ENCODE data around the gene TMEM209. TPM values are rescaled to one million over a fixed set of nuclear protein-coding genes. Genes with fewer than 3 reads are reported as not detected.
"Not testable (repeated sequence)": the region's sequence is repeated elsewhere in the genome, so short reads cannot be mapped to it uniquely, and the experiment has no call there.

Gene TMEM209
- total RNA-seq, 3 donors from 2014 or later (not counting 1 experiment from before 2014, with no cell fraction given): 26.3 to 31.0 (median 30.4) TPM

DNA sequence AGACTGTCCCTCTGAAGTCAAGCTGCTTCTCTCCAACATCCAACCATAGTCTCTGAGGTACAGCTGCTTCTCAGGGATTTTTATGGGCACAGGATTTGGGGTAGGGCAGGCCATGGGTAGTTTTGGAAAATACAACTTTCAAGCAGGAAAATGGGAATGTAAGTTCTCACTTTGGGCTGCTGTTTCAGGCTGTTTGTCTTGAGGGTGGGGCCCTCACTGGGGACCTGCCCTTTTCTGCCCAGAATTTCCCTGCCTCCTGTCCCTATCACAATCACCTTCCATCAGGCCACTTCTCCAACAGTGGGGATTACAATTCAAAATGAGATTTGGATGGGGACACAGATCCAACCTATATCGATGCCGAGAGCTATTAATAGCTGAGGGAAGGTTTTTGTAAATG lies 27.0 kb upstream of the TMEM209 start:
- H3K27ac Mint-ChIP-seq: no peak overlapping the region
- no peaks in the 10 kb centered on the region for H3K4me1 Mint-ChIP-seq
- no peak overlapping the region for H3K27ac ChIP-seq (ENCODE audit: low read length)
- intact Hi-C loops (cut with micrococcal nuclease): no loop called here
- H3K36me3 ChIP-seq (ENCODE audit: control insufficient read depth, insufficient read depth, low read length): no peaks in the 10 kb centered on the region
- H3K27me3 Mint-ChIP-seq (ENCODE audit: low read depth in 2 of 2): peaks cover 5 to 12% of the 10 kb centered on the region in 2 donors
- no CpG with 5 or more reads among the region's 2 CpGs for WGBS (ENCODE audit: insufficient coverage)
- H3K9me3 Mint-ChIP-seq: no peaks in the 10 kb centered on the region
- no peaks in the 10 kb centered on the region for H3K27me3 ChIP-seq (ENCODE audit: control insufficient read depth, insufficient read depth, low read length)
- ATAC-seq (no peak), DNase-seq (no peak)
- no peaks in the 10 kb centered on the region for H3K4me1 ChIP-seq (ENCODE audit: control insufficient read depth, insufficient read depth, low read length)
- H3K9me3 ChIP-seq (ENCODE audit: control insufficient read depth, insufficient read depth, low read length): no peaks in the 10 kb centered on the region
- no peak overlapping the region for H3K4me3 Mint-ChIP-seq
- TF ChIP-seq, protein P1, sequence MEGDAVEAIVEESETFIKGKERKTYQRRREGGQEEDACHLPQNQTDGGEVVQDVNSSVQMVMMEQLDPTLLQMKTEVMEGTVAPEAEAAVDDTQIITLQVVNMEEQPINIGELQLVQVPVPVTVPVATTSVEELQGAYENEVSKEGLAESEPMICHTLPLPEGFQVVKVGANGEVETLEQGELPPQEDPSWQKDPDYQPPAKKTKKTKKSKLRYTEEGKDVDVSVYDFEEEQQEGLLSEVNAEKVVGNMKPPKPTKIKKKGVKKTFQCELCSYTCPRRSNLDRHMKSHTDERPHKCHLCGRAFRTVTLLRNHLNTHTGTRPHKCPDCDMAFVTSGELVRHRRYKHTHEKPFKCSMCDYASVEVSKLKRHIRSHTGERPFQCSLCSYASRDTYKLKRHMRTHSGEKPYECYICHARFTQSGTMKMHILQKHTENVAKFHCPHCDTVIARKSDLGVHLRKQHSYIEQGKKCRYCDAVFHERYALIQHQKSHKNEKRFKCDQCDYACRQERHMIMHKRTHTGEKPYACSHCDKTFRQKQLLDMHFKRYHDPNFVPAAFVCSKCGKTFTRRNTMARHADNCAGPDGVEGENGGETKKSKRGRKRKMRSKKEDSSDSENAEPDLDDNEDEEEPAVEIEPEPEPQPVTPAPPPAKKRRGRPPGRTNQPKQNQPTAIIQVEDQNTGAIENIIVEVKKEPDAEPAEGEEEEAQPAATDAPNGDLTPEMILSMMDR (IDR thresholded peaks at IDR 0.05): no peak
- no peaks in the 10 kb centered on the region for H3K36me3 Mint-ChIP-seq
- no peak overlapping the region for H3K4me3 ChIP-seq (ENCODE audit: low read length)

DNA sequence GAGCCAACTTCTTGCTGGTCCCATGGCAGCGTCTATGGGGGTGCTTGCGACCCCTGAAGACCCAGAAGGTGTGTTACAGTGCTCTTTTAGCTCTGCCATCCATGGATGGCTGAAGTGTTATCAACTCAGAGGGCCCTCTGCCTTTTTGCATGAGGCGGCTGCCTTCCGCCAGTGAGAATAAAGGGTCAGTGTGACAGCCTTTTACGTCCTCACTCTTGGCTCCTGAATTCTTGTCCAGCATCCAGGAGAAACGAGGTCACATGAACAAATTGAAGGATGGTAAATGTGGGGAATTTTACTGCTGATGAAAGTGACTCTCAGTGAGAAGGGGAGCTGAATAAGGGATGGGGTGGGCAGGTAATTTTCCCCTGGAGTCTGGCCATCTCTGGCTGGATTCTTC lies 26.6 kb upstream of the TMEM209 start:
- no peaks in the 10 kb centered on the region for H3K4me1 Mint-ChIP-seq
- Histone ChIP-seq H3K27me3 (ENCODE audit: control insufficient read depth, insufficient read depth, low read length) (no peaks in the 10 kb centered on the region), H3K4me3 (ENCODE audit: low read length) (no peak overlapping the region), H3K36me3 (ENCODE audit: control insufficient read depth, insufficient read depth, low read length) (no peaks in the 10 kb centered on the region), H3K27ac (ENCODE audit: low read length) (no peak overlapping the region), H3K9me3 (ENCODE audit: control insufficient read depth, insufficient read depth, low read length) (no peaks in the 10 kb centered on the region), H3K4me1 (ENCODE audit: control insufficient read depth, insufficient read depth, low read length) (no peaks in the 10 kb centered on the region)
- 80% methylated on average over 6 of the region's 6 CpGs for WGBS (ENCODE audit: insufficient coverage)
- DNase-seq (no peak), ATAC-seq (no peak)
- H3K27ac Mint-ChIP-seq: no peak overlapping the region
- TF ChIP-seq, protein P1 (IDR thresholded peaks at IDR 0.05): no peak
- no peaks in the 10 kb centered on the region for H3K9me3 Mint-ChIP-seq
- no peaks in the 10 kb centered on the region for H3K36me3 Mint-ChIP-seq
- H3K4me3 Mint-ChIP-seq: no peak overlapping the region
- peaks cover 5 to 12% of the 10 kb centered on the region in 2 donors for H3K27me3 Mint-ChIP-seq (ENCODE audit: low read depth in 2 of 2)
- intact Hi-C loops (cut with micrococcal nuclease): no loop called here

DNA sequence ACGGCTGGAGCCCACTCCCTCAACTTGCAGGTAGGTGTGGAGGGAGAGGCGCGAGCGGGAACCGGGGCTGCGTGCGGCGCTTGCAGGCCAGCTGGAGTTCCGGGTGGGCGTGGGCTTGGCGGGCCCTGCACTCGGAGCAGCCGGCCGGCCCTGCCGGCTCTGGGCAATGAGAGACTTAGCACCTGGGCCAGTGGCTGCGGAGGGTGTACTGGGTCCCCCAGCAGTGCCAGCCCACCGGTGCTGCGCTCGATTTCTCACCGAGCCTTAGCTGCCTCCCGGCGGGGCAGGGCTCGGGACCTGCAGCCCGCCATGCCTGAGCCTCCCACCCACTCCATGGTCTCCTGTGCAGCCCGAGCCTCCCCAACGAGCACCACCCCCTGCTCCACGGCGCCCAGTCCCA lies 24.8 kb upstream of the TMEM209 start:
- H3K36me3 Mint-ChIP-seq; H3K4me1 ChIP-seq (ENCODE audit: control insufficient read depth, insufficient read depth, low read length); H3K36me3 ChIP-seq (ENCODE audit: control insufficient read depth, insufficient read depth, low read length); ATAC-seq; H3K27ac ChIP-seq (ENCODE audit: low read length); H3K4me1 Mint-ChIP-seq; intact Hi-C loops (cut with micrococcal nuclease); H3K4me3 ChIP-seq (ENCODE audit: low read length); H3K9me3 ChIP-seq (ENCODE audit: control insufficient read depth, insufficient read depth, low read length); H3K27ac Mint-ChIP-seq; H3K27me3 ChIP-seq (ENCODE audit: control insufficient read depth, insufficient read depth, low read length); H3K9me3 Mint-ChIP-seq; DNase-seq; H3K4me3 Mint-ChIP-seq: not testable (repeated sequence)
- 95% methylated on average over 28 of the region's 28 CpGs for WGBS (ENCODE audit: insufficient coverage)
- peaks cover 6 to 12% of the 10 kb centered on the region in 2 donors for H3K27me3 Mint-ChIP-seq (ENCODE audit: low read depth in 2 of 2)

DNA sequence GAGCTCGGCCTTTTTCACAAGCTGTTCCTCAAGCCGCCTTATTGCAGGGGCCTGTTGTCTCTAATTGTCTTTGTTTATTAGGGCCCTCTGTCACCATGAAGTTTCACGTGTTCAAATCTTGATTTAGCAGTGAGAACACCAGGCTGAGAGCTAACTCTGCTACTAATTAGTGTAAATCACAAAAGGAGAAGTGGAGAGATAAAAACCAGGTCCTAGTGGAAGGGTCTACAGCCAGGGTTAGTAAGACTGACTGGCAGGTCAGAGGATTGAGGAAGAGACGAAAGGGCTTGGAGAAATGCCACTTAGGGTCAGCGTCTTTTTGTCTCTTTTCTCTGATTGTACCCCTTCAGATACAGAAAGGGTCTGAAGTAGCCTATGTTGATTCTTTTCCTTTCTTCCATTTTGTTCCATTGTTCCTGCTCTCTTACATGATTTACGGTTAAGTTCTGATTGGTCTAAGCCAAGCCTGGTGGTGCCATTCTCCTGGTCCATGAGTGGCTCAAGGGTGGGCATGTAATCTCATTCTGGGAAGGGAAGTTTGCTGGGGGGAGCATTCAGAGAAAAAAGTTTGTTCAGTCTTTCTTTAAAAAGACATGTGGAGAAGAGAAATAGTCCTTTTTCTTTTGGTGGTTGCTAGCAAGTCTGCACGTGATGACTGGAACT lies 23.8 kb upstream of the TMEM209 start:
- H3K4me1 ChIP-seq (ENCODE audit: control insufficient read depth, insufficient read depth, low read length): no peaks in the 10 kb centered on the region
- Mint-ChIP-seq H3K9me3 (no peaks in the 10 kb centered on the region), H3K4me3 (no peak overlapping the region), H3K27ac (no peak overlapping the region), H3K27me3 (ENCODE audit: low read depth in 2 of 2) (peaks cover 3 to 12% of the 10 kb centered on the region in 2 donors), H3K4me1 (no peaks in the 10 kb centered on the region), H3K36me3 (no peaks in the 10 kb centered on the region)
- intact Hi-C loops (cut with micrococcal nuclease): no loop called here
- no peaks in the 10 kb centered on the region for H3K36me3 ChIP-seq (ENCODE audit: control insufficient read depth, insufficient read depth, low read length)
- H3K9me3 ChIP-seq (ENCODE audit: control insufficient read depth, insufficient read depth, low read length): no peaks in the 10 kb centered on the region
- no peak overlapping the region for H3K27ac ChIP-seq (ENCODE audit: low read length)
- DNase-seq (no peak), ATAC-seq (no peak)
- WGBS (ENCODE audit: insufficient coverage): 81% methylated on average over 7 of the region's 7 CpGs
- H3K27me3 ChIP-seq (ENCODE audit: control insufficient read depth, insufficient read depth, low read length): no peaks in the 10 kb centered on the region
- TF ChIP-seq, protein P1 (IDR thresholded peaks at IDR 0.05): no peak
- H3K4me3 ChIP-seq (ENCODE audit: low read length): no peak overlapping the region

All from natural killer cell (primary cell).